Liver (tissue), 3 donors: ENCODE data around the gene PARP16.

Experiments
- CTCF ChIP-seq: fragments of 150-350 bp; IDR thresholded peaks from 2 replicates; pipeline ENCODE4 v1.5.1; 2017; ENCODE audit warnings: improper control_type of control experiment, low read depth, low read length; ENCODE audit not compliant: missing input control
- EGR1 ChIP-seq, 2 donors: IDR thresholded peaks; 2 replicates each; pipeline ENCODE4 v1.6.1; 2016 to 2018; ENCODE audit warnings: antibody characterized with exemption in 2 of 2, low read depth in 2 of 2
- FOXA1 ChIP-seq: IDR thresholded peaks from 2 replicates; pipeline ENCODE4 v1.6.1; 2016; ENCODE audit warnings: antibody characterized with exemption
- GABPA ChIP-seq, 2 donors: IDR thresholded peaks in 1 of 2; conservative IDR thresholded peaks in 1 of 2; 2 replicates each; pipeline ENCODE4 v1.6.1; 2016; ENCODE audit warnings: antibody characterized with exemption in 2 of 2, mild to moderate bottlenecking in 1 of 2, moderate library complexity in 1 of 2
- HNF4G ChIP-seq: IDR thresholded peaks from 2 replicates; pipeline ENCODE4 v1.6.1; 2016; ENCODE audit warnings: antibody characterized with exemption
- MAX ChIP-seq: IDR thresholded peaks from 2 replicates; pipeline ENCODE4 v1.6.1; 2016; ENCODE audit warnings: antibody characterized with exemption
- RAD21 ChIP-seq, 2 donors: IDR thresholded peaks; 2 replicates each; pipeline ENCODE4 v1.6.1; 2016; ENCODE audit warnings: antibody characterized with exemption in 2 of 2, mild to moderate bottlenecking in 2 of 2
- REST ChIP-seq: IDR thresholded peaks from 2 replicates; pipeline ENCODE4 v1.6.1; 2016; ENCODE audit warnings: antibody characterized with exemption, mild to moderate bottlenecking
- RXRA ChIP-seq, 2 donors: IDR thresholded peaks; 2 replicates each; pipeline ENCODE4 v1.6.1; 2017 to 2018; ENCODE audit warnings: antibody characterized with exemption in 2 of 2, mild to moderate bottlenecking in 1 of 2
- TAF1 ChIP-seq: conservative IDR thresholded peaks from 2 replicates; pipeline ENCODE4 v1.6.1; 2016; ENCODE audit warnings: antibody characterized with exemption, mild to moderate bottlenecking
- ZBTB33 ChIP-seq: IDR thresholded peaks from 2 replicates; pipeline ENCODE4 v1.6.1; 2016; ENCODE audit warnings: antibody characterized with exemption
- donor health status: healthy.
- donor health status: healthy.

GRCh38 chr15:65287520-65287855 is 805 bp upstream of the PARP16 start:
- TF ChIP-seq MAX (no peak), CTCF (no peak), TAF1 (no peak), FOXA1 (no peak), RXRA (IDR thresholded peaks at IDR 0.05) (no peak), GABPA (IDR thresholded peaks at IDR 0.05 in 1 of 2, conservative IDR thresholded peaks at IDR 0.05 in 1 of 2) (no peak), EGR1 (IDR thresholded peaks at IDR 0.05; ENCODE audit: low read depth in 2 of 2) (no peak), REST (no peak), HNF4G (no peak), ZBTB33 (no peak), RAD21 (IDR thresholded peaks at IDR 0.05) (no peak)
